ENCODE measurements around the gene NTSR1.

GRCh38 chr20:62675877-62676260, 32.8 kb upstream of the NTSR1 start:
- TF ChIP-seq, protein P1, sequence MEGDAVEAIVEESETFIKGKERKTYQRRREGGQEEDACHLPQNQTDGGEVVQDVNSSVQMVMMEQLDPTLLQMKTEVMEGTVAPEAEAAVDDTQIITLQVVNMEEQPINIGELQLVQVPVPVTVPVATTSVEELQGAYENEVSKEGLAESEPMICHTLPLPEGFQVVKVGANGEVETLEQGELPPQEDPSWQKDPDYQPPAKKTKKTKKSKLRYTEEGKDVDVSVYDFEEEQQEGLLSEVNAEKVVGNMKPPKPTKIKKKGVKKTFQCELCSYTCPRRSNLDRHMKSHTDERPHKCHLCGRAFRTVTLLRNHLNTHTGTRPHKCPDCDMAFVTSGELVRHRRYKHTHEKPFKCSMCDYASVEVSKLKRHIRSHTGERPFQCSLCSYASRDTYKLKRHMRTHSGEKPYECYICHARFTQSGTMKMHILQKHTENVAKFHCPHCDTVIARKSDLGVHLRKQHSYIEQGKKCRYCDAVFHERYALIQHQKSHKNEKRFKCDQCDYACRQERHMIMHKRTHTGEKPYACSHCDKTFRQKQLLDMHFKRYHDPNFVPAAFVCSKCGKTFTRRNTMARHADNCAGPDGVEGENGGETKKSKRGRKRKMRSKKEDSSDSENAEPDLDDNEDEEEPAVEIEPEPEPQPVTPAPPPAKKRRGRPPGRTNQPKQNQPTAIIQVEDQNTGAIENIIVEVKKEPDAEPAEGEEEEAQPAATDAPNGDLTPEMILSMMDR (IDR thresholded peaks at IDR 0.05): no peak
- TF ChIP-seq POLR2A (IDR thresholded peaks at IDR 0.05): no peak
